ENCODE results near the gene SNHG17. TPM values are rescaled to one million over a fixed set of nuclear protein-coding genes. Genes with fewer than 3 reads are reported as not detected.

The SNHG17 gene
- total RNA-seq, 1 donor from 2014 or later, result 38.3 TPM

DNA sequence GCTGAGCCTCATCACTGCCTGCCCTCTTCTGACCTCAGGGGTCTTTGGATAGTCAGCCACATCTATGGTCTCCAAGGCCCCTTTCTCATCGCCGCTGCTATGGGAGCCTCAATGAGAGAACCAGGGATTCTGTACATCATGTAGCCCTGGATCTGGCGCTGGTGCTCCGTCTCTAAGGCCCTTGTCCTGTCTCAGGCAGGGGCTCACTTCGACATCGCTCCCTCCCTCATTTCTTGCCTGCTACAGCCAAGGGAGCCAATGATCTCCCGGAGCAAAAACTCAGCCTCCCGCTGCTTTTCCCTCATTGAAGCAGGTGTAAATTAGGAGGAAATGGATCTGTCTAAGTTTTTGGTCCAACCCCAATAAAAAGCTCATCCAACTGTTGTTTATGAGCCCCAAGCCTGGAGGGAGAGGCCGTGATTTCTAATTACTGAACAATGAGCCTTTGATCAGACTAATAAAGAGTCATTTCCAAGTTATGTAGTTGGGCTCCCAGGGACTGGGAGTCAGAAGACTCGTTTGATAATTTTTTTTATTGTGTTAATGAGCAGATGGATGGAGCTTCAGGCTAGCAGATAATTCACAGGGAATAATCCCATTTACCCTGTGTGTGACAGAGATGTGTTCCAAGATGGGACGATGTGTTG lies 58.0 kb downstream of the SNHG17 start:
- no peak for DNase-seq (ENCODE audit: extremely low read depth, low read depth, low spot score)

DNA sequence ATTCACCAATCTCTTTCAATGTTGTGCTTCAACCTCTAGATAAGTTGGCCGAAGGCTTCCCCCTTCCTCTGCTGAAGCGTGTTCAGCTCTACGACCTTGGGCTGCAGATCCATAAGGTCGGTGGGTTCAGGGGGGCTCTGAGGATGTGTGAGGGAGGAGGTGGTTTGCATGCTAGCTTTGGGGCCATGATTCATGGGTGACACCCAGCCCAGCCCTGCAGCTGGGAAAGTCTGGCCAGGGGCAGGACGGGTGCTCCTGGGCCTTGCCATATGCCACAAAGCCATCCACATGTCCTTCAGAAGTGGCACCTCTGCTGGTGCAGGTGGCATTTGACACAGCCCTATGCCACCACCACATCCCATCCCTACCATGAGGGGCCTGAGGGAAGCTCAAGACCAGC lies 61.2 kb downstream of the SNHG17 start:
- no peak for DNase-seq (ENCODE audit: extremely low read depth, low read depth, low spot score)

DNA sequence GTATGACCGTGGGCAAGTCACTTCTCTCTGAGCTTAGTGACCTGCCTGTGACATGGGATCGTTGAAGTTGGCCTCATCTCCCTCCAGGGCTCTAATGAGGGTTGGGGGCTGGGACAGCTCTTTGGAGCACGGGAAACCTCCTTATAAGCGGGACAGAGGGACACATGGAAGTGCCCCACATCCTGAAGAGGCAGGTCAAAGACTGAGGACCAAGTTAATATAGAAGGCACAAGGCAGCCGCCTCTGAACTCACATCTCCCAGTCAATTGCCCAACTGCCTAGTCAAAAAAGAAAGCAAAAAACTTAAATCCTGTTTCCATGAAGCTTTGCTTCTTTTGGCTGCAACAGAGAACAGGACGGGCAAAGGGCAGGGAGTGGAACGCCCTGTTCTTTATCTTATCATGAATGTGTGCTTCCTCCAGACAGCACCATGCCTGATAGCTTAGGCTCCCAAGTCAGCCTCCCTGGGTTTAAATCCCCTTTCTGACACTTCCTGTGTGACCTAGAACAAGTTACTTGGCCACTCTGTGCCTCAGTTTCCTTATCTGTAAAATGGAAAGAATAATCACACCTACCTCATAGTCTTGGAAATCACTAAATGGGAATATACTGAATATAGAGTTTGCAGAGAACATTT lies 61.8 kb downstream of the SNHG17 start:
- no peak for DNase-seq (ENCODE audit: extremely low read depth, low read depth, low spot score)

DNA sequence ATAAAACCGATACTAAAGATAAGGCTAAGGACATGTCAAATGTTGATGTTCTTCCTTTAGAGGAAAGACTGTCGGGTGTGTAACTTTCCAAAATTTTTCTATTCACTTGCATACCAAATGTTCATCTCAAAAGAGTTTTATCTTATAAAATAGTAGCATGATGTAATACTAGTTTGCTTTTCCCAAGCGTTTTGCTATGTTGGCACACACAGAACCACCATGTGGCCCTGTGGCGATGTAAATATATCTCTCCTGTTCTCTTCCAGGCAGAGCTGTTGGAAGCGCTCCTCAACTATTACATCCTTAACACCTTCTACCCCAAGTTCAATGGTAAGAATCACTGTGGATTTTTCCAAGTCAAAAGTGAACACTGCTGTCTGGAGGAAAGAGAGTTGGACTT lies 62.3 kb downstream of the SNHG17 start:
- DNase-seq (ENCODE audit: extremely low read depth, low read depth, low spot score), result no peak

Other genes starting within 250 kb of the SNHG17 start
- gene KIAA1755, start 174.6 kb downstream of the SNHG17 start, total RNA-seq, result 0.97 and 6.0 TPM in 2 replicates
- not detected in 2 replicates for gene BPI, start 131.2 kb downstream of the SNHG17 start, total RNA-seq
- not detected in 2 replicates for gene LBP, start 88.8 kb downstream of the SNHG17 start, total RNA-seq
- 39.3 and 47.2 TPM in 2 replicates for gene RALGAPB, start 37.5 kb upstream of the SNHG17 start, total RNA-seq
- gene ADIG, start 145.9 kb upstream of the SNHG17 start, total RNA-seq, result not detected in 2 replicates
- gene ARHGAP40, start 166.5 kb upstream of the SNHG17 start, total RNA-seq, result 0.34 TPM in 1 of 2 replicates, not detected in the other